ENCODE measurements around the gene HOXC10.

The HOXC10 gene

GRCh38 chr12:53971686-53972085, 13.3 kb upstream of the HOXC10 start:
- no peak for DNase-seq (ENCODE audit: low read depth)
- TF ChIP-seq CTCF (conservative IDR thresholded peaks at IDR 0.05; ENCODE audit: low read depth, low read length), result no peak
- no peak overlapping the region for H3K4me3 ChIP-seq (ENCODE audit: low read depth, low read length)

GRCh38 chr12:53972152-53972702, 12.7 kb upstream of the HOXC10 start:
- no peak for TF ChIP-seq CTCF (conservative IDR thresholded peaks at IDR 0.05; ENCODE audit: low read depth, low read length)
- no peak overlapping the region for H3K4me3 ChIP-seq (ENCODE audit: low read depth, low read length)
- no peak for DNase-seq (ENCODE audit: low read depth)

- no peak for TF ChIP-seq CTCF (conservative IDR thresholded peaks at IDR 0.05; ENCODE audit: low read depth, low read length)
- DNase-seq (ENCODE audit: low read depth), result no peak
- H3K4me3 ChIP-seq (ENCODE audit: low read depth, low read length), result no peak within 1 kb of the TSS
Measured at GRCh38 chr12:53972722-53973235, 12.2 kb upstream of the HOXC10 start, which contains the start of gene HOXC11. Gene HOXC11, plus strand, starts transcription at chr12:53973126. Its CDS starts 116 bp downstream, at chr12:53973242.

- DNase-seq (ENCODE audit: low read depth), result no peak
- H3K4me3 ChIP-seq (ENCODE audit: low read depth, low read length), result no peak overlapping the region
- no peak for TF ChIP-seq CTCF (conservative IDR thresholded peaks at IDR 0.05; ENCODE audit: low read depth, low read length)
Measured at GRCh38 chr12:53973236-53974042, 11.5 kb upstream of the HOXC10 start.

- no peak for DNase-seq (ENCODE audit: low read depth)
- TF ChIP-seq CTCF (conservative IDR thresholded peaks at IDR 0.05; ENCODE audit: low read depth, low read length), result no peak
- no peak within 1 kb of the TSS for H3K4me3 ChIP-seq (ENCODE audit: low read depth, low read length)
Measured at GRCh38 chr12:53974084-53975063, 10.6 kb upstream of the HOXC10 start, which contains the start of gene HOTAIR. Gene HOTAIR, minus strand, starts transcription at chr12:53974954.

- TF ChIP-seq CTCF (conservative IDR thresholded peaks at IDR 0.05; ENCODE audit: low read depth, low read length), result no peak
- no peak overlapping the region for H3K4me3 ChIP-seq (ENCODE audit: low read depth, low read length)
Measured at GRCh38 chr12:53975064-53975471, 9.9 kb upstream of the HOXC10 start.

More at GRCh38 chr12:53975064-53975471, 9.9 kb upstream of the HOXC10 start:
- DNase-seq (ENCODE audit: low read depth), result no peak
